ENCODE data around the gene PIGZ. TPM values are rescaled to one million over a fixed set of nuclear protein-coding genes. Genes with fewer than 3 reads are reported as not detected.

PIGZ gene
- total RNA-seq, 2 experiments from 2014 or later, result 0.65 to 0.71 TPM

- POLR2A ChIA-PET, result no interaction called here
- intact Hi-C loops (cut with micrococcal nuclease), result no loop called here
- H3K4me1 Mint-ChIP-seq (ENCODE audit: low read depth), result peaks cover 8% of the 10 kb centered on the region
- CTCF ChIA-PET, result interaction anchor here (1.2 kb wide), 1 partner anchor 21 kb away, joined by 4 read pairs; no protein-coding TSS in a partner anchor
- no peak for DNase-seq
- H3K36me3 Mint-ChIP-seq, result no peaks in the 10 kb centered on the region
- no peaks in the 10 kb centered on the region for H3K27me3 Mint-ChIP-seq
- no peak overlapping the region for H3K4me3 Mint-ChIP-seq
- no peak overlapping the region for H3K27ac Mint-ChIP-seq
- no peaks in the 10 kb centered on the region for H3K9me3 Mint-ChIP-seq
Observed at GRCh38 chr3:196998966-196999760, 30.5 kb upstream of the PIGZ start.

DNA sequence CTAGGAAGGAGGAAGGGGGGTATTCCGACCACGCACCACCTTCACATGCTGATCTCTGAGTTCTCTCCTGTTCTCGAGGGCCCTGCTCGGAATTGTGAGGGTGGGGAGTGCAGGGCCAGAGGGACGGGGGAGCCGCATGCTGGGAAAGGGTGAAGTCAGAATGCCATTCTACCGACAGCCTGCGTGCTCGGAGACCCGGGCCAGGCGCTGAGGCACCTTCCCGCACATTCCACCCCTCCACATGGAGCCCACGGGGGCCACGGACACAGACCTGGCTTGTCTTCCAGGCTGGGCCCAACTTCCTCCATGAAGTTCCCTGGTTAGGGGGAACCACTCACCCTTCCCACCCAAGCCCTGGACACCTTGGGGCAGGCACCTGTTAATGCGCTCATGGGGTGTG lies 28.7 kb upstream of the PIGZ start:
- CTCF ChIA-PET, result interaction anchor here (1.4 kb wide), 1 partner anchor 190 kb away, joined by 12 read pairs; no protein-coding TSS in a partner anchor
- H3K4me1 Mint-ChIP-seq (ENCODE audit: low read depth), result peaks cover 3% of the 10 kb centered on the region
- H3K4me3 Mint-ChIP-seq, result no peak overlapping the region
- no peaks in the 10 kb centered on the region for H3K9me3 Mint-ChIP-seq
- intact Hi-C loops (cut with micrococcal nuclease), result no loop called here
- no peak overlapping the region for H3K27ac Mint-ChIP-seq
- no peaks in the 10 kb centered on the region for H3K27me3 Mint-ChIP-seq
- no peak for DNase-seq
- no peaks in the 10 kb centered on the region for H3K36me3 Mint-ChIP-seq
- POLR2A ChIA-PET, result no interaction called here

DNA sequence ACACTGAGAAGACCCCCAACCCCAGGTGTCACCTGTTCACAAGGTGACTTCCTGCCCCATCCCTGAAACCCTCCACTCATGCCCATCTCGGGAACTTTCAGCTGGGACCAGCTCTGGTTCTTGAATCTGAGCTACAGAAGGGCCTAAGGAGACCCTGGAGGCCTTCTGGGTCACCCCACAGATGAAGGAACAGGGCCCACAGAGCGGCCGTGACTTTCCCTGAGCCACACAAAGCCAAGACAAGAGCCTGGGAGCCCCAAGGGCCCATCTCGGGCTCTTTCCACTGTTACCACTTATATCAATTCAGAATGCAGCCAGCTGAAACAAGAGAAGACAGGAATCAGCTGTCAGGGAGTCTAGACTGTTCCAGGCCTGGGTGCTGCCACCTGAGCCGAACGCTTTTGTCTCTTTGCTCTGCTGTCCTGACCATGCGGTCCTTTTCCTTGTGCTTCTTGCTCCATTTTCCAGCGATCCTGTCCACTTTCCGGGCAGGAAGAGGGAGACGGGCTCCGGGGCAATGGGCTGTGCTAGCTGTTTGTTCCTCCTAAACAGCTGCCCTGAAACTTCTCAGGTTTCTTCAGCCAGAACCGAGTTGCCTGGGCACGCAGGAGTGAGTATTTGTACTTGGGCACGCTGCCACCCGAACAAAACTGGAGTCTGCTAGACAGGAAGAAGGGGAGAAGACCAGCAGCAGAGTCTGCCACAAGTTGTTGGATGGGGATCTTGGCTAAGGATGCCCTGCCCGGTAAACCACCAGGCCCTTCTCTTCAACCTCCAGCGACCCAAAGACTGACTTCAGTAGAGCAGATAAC lies 28.0 kb upstream of the PIGZ start:
- Mint-ChIP-seq H3K27ac (no peak overlapping the region), H3K9me3 (no peaks in the 10 kb centered on the region), H3K4me3 (no peak overlapping the region), H3K36me3 (no peaks in the 10 kb centered on the region), H3K27me3 (no peaks in the 10 kb centered on the region), H3K4me1 (ENCODE audit: low read depth) (peaks cover 2% of the 10 kb centered on the region)
- intact Hi-C loops (cut with micrococcal nuclease), result no loop called here
- CTCF ChIA-PET, result no interaction called here
- no peak for DNase-seq
- POLR2A ChIA-PET, result no interaction called here

GRCh38 chr3:196995646-196996355 lies 27.2 kb upstream of the PIGZ start:
- ChIA-PET CTCF (no interaction called here), POLR2A (no interaction called here)
- DNase-seq, result no peak
- Mint-ChIP-seq H3K9me3 (no peaks in the 10 kb centered on the region), H3K27ac (no peak overlapping the region), H3K4me1 (ENCODE audit: low read depth) (no peaks in the 10 kb centered on the region), H3K27me3 (no peaks in the 10 kb centered on the region), H3K36me3 (no peaks in the 10 kb centered on the region), H3K4me3 (no peak overlapping the region)
- intact Hi-C loops (cut with micrococcal nuclease), result no loop called here

DNA sequence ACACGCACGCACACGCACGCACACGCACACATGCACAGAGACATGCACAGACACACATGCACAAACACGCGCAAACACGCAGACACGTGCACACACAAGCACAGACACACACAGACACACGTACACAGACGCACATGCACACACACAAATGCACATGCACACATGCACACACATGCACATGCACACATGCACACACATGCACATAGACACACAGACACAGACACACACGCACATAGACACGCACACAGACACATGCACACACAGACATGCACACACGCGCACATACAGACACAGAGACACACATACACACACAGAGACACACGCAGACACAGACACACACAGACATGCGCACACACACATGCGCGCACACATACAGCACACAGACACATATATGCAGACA lies 26.4 kb upstream of the PIGZ start:
- ChIA-PET CTCF (no interaction called here), POLR2A (no interaction called here)
- intact Hi-C loops (cut with micrococcal nuclease), result no loop called here
- no peaks in the 10 kb centered on the region for H3K36me3 Mint-ChIP-seq
- H3K27me3 Mint-ChIP-seq, result no peaks in the 10 kb centered on the region
- H3K4me1 Mint-ChIP-seq (ENCODE audit: low read depth), result no peaks in the 10 kb centered on the region
- no peak for DNase-seq
- no peak overlapping the region for H3K4me3 Mint-ChIP-seq
- no peaks in the 10 kb centered on the region for H3K9me3 Mint-ChIP-seq
- H3K27ac Mint-ChIP-seq, result no peak overlapping the region

DNA sequence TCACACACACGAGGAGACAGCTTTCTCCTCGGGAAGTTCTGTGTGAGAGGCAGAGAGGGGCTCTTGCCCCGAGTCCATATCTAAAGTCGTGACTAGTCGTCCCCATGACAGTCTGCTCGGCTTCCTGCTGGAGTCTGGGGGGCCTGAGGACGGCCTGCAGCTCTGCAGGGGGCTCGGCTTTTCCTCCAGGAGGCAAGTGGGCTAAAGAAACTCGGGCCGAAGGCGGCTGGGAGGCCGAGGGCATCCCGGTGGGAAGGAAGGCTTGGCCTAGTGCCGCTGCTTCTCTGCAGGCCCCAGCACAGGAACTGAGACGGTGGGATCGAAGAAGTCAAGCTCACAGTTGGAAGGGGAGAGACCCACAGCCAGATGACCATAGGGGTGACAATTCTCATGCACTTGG lies 25.4 kb upstream of the PIGZ start:
- DNase-seq, result no peak
- ChIA-PET POLR2A (no interaction called here), CTCF (interaction anchor here (0.6 to 1.9 kb wide), 3 partner anchors 9 to 43 kb away, joined by 3 to 8 read pairs (median 3); partner anchors contain the start of gene MELTF)
- no peaks in the 10 kb centered on the region for H3K36me3 Mint-ChIP-seq
- no peak overlapping the region for H3K4me3 Mint-ChIP-seq
- no peaks in the 10 kb centered on the region for H3K27me3 Mint-ChIP-seq
- intact Hi-C loops (cut with micrococcal nuclease), result no loop called here
- H3K9me3 Mint-ChIP-seq, result no peaks in the 10 kb centered on the region
- H3K4me1 Mint-ChIP-seq (ENCODE audit: low read depth), result no peaks in the 10 kb centered on the region
- no peak overlapping the region for H3K27ac Mint-ChIP-seq

GRCh38 chr3:196992461-196993065 lies 23.9 kb upstream of the PIGZ start:
- Mint-ChIP-seq H3K4me3 (no peak overlapping the region), H3K27me3 (no peaks in the 10 kb centered on the region), H3K27ac (no peak overlapping the region), H3K4me1 (ENCODE audit: low read depth) (no peaks in the 10 kb centered on the region), H3K36me3 (no peaks in the 10 kb centered on the region), H3K9me3 (no peaks in the 10 kb centered on the region)
- ChIA-PET POLR2A (no interaction called here), CTCF (interaction anchor here (1.9 kb wide), 1 partner anchor 10 kb away, joined by 8 read pairs; no protein-coding TSS in a partner anchor)
- intact Hi-C loops (cut with micrococcal nuclease), result no loop called here
- no peak for DNase-seq

DNA sequence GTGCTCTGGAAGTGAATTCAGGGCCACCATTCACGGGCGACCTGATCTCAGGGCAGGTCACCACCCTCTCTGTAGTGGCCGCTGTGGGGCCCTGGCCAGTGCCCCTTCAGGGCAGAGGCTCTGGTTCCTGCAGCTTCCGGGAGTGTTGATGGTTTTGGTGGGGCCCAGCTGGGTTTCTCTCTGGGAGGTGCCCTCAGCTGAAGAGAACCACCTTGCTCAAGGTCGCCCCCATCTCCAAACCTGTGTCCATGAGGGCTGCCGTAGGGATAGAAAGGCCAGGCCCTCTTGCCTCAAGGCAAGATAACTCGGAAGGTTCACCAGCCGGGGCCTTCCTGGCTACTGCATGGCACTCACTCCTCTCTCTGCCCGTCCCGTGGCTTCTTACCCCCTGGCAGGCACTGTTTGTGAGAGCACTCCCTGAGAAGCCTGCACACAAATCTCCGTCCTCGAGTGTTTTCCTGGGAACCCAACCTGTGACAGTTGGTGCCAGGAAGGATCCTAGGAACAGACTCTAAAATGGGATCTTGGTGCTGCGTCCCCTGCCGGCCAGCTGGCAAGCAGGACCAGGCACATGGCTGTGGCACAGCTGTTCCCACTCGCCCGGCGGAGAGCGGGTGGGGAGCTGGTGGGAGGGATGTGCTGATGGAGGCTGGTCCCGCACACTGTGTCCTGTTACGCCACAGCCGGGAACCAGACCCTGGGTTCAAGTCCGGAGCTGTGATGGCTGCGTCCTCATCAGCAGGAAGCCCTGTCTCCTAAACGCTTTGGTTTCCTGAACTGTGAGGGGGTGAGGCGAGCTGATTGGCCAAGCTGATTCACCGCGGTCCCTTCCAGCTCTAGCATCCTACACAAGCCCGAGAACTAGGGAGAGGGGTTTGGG lies 23.2 kb upstream of the PIGZ start:
- no peaks in the 10 kb centered on the region for H3K4me1 Mint-ChIP-seq (ENCODE audit: low read depth)
- no peak overlapping the region for H3K27ac Mint-ChIP-seq
- CTCF ChIA-PET, result interaction anchor here (1.3 kb wide), 1 partner anchor 37 kb away, joined by 4 read pairs; the partner anchor contains the start of gene MELTF
- H3K27me3 Mint-ChIP-seq, result no peaks in the 10 kb centered on the region
- H3K36me3 Mint-ChIP-seq, result no peaks in the 10 kb centered on the region
- H3K9me3 Mint-ChIP-seq, result no peaks in the 10 kb centered on the region
- intact Hi-C loops (cut with micrococcal nuclease), result no loop called here
- no peak overlapping the region for H3K4me3 Mint-ChIP-seq
- no peak for DNase-seq
- POLR2A ChIA-PET, result no interaction called here

GRCh38 chr3:196990601-196991007 lies 22.0 kb upstream of the PIGZ start:
- CTCF ChIA-PET, result interaction anchor here (1.3 kb wide), 2 partner anchors 39 to 197 kb away, joined by 3 to 4 read pairs; partner anchors contain the start of gene MELTF

GRCh38 chr3:196989721-196990262 lies 21.2 kb upstream of the PIGZ start:
- H3K27ac Mint-ChIP-seq, result no peak overlapping the region
- H3K36me3 Mint-ChIP-seq, result no peaks in the 10 kb centered on the region
- ChIA-PET POLR2A (no interaction called here), CTCF (interaction anchor here (1.3 kb wide), 1 partner anchor 198 kb away, joined by 3 read pairs; no protein-coding TSS in a partner anchor)
- H3K4me3 Mint-ChIP-seq, result no peak overlapping the region
- no peaks in the 10 kb centered on the region for H3K4me1 Mint-ChIP-seq (ENCODE audit: low read depth)
- no peaks in the 10 kb centered on the region for H3K9me3 Mint-ChIP-seq
- intact Hi-C loops (cut with micrococcal nuclease), result no loop called here
- no peak for DNase-seq
- peaks cover 4% of the 10 kb centered on the region for H3K27me3 Mint-ChIP-seq

More at GRCh38 chr3:196990601-196991007, 22.0 kb upstream of the PIGZ start:
- no peaks in the 10 kb centered on the region for H3K9me3 Mint-ChIP-seq
- POLR2A ChIA-PET, result no interaction called here
- H3K4me1 Mint-ChIP-seq (ENCODE audit: low read depth), result no peaks in the 10 kb centered on the region
- no peak for DNase-seq
- intact Hi-C loops (cut with micrococcal nuclease), result no loop called here
- no peak overlapping the region for H3K4me3 Mint-ChIP-seq
- H3K27me3 Mint-ChIP-seq, result no peaks in the 10 kb centered on the region
- H3K27ac Mint-ChIP-seq, result no peak overlapping the region
- H3K36me3 Mint-ChIP-seq, result no peaks in the 10 kb centered on the region
